Measurements from ENCODE around the gene CIAO2B. TPM values are rescaled to one million over a fixed set of nuclear protein-coding genes. Genes with fewer than 3 reads are reported as not detected.

Gene CIAO2B
- total RNA-seq, 6 experiments from 2014 or later, result 90.9 to 108 (median 98.6) TPM

DNA sequence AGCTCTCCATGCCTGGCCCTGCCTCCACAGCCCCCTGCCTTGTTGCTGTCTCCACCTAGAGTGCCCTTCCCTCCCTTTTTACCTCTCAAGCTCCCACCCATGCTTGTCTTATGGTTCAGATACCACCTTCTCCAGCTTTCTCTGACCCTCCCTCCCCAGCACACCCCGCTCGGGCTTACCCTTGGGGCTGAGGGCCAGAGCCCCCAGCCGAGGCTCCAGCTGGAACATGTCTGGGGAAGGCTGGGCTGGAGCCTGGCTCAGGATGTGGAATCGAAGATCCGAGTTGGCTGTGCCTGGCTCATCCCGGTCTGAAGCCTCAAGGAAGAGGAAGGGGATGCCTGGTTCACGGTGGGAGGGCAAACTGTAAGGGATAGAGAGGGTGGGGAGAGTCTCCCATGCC, 19.2 kb downstream of the CIAO2B start:
- no peak overlapping the region for H3K4me3 Mint-ChIP-seq
- DNase-seq, result no peak
- H3K27ac Mint-ChIP-seq, result no peak overlapping the region
- H3K9me3 Mint-ChIP-seq, result no peaks in the 10 kb centered on the region
- H3K27me3 Mint-ChIP-seq (ENCODE audit: insufficient read depth), result peaks cover 19% of the 10 kb centered on the region
- H3K36me3 Mint-ChIP-seq (ENCODE audit: low read depth), result no peaks in the 10 kb centered on the region
- TF ChIP-seq, protein P1, sequence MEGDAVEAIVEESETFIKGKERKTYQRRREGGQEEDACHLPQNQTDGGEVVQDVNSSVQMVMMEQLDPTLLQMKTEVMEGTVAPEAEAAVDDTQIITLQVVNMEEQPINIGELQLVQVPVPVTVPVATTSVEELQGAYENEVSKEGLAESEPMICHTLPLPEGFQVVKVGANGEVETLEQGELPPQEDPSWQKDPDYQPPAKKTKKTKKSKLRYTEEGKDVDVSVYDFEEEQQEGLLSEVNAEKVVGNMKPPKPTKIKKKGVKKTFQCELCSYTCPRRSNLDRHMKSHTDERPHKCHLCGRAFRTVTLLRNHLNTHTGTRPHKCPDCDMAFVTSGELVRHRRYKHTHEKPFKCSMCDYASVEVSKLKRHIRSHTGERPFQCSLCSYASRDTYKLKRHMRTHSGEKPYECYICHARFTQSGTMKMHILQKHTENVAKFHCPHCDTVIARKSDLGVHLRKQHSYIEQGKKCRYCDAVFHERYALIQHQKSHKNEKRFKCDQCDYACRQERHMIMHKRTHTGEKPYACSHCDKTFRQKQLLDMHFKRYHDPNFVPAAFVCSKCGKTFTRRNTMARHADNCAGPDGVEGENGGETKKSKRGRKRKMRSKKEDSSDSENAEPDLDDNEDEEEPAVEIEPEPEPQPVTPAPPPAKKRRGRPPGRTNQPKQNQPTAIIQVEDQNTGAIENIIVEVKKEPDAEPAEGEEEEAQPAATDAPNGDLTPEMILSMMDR (IDR thresholded peaks at IDR 0.05), result no peak
- H3K4me1 Mint-ChIP-seq (ENCODE audit: low read depth), result no peaks in the 10 kb centered on the region

DNA sequence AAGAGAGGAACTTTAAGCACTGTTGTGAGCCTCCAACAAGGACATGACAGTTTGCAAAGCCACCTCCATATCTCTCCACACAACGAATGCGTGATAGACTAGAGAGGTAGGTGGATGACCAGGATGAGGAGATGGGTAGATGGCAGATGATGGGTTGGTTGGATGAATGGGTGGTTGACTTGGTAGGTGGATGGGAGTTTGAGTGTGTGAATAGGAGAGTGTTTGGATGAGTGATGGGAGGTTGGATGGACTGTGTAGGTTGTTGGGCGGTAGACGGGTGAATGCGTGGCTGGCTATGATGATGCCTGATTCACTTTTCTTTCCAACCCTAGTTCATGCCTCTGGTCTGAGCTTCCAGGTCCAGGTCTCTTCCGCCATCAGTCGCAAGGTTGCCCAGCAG, 19.7 kb downstream of the CIAO2B start:
- Mint-ChIP-seq H3K36me3 (ENCODE audit: low read depth) (no peaks in the 10 kb centered on the region), H3K4me1 (ENCODE audit: low read depth) (no peaks in the 10 kb centered on the region), H3K9me3 (no peaks in the 10 kb centered on the region), H3K4me3 (no peak overlapping the region), H3K27me3 (ENCODE audit: insufficient read depth) (peaks cover 16% of the 10 kb centered on the region), H3K27ac (no peak overlapping the region)
- TF ChIP-seq, protein P1 (IDR thresholded peaks at IDR 0.05), result no peak
- no peak for DNase-seq

DNA sequence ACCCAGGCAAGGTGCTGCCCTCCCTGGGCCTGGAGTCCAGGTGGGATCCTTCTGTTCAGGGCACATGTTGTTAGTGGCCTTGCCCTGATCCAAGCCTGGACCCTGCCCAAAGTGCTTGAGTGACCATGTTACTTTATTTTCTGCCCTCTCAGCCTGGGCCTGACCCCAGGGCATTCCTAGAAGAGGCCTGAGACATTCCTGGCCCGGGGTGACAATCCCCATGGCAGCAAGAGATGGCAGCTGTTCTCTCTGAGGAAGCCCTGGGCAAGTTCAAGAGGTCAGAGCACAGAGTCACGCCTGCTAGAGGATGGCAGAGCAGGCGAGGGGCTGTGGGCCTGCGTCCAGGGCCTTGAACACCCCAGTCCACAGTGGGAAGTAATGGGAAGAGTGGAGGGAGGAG, 20.5 kb downstream of the CIAO2B start:
- no peaks in the 10 kb centered on the region for H3K9me3 Mint-ChIP-seq
- no peaks in the 10 kb centered on the region for H3K4me1 Mint-ChIP-seq (ENCODE audit: low read depth)
- no peaks in the 10 kb centered on the region for H3K36me3 Mint-ChIP-seq (ENCODE audit: low read depth)
- H3K27ac Mint-ChIP-seq, result no peak overlapping the region
- TF ChIP-seq, protein P1 (IDR thresholded peaks at IDR 0.05), result no peak
- H3K27me3 Mint-ChIP-seq (ENCODE audit: insufficient read depth), result peaks cover 16% of the 10 kb centered on the region
- no peak overlapping the region for H3K4me3 Mint-ChIP-seq
- no peak for DNase-seq

DNA sequence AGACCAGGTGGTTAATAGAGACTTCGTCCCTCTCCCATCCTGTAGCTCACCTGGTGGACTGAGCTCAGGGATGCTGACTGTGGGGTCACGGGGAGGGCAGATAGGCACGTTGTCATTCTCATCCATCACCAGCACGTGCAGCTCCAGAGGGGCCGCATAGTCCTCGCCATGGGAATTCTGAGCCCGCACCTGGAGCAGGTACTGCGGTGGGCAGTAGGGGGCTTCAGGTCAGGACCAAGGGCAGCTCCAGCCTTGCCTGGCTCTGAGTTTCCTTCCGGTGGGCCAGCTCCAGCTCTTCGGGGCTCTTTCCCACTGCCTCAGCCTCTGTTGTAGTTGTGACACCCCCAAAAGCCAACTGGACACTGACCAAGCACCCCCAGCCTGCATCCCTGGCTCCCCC, 21.1 kb downstream of the CIAO2B start:
- H3K9me3 Mint-ChIP-seq, result no peaks in the 10 kb centered on the region
- no peak overlapping the region for H3K4me3 Mint-ChIP-seq
- H3K27me3 Mint-ChIP-seq (ENCODE audit: insufficient read depth), result peaks cover 14% of the 10 kb centered on the region
- no peaks in the 10 kb centered on the region for H3K4me1 Mint-ChIP-seq (ENCODE audit: low read depth)
- no peak for DNase-seq
- TF ChIP-seq, protein P1 (IDR thresholded peaks at IDR 0.05), result no peak
- no peak overlapping the region for H3K27ac Mint-ChIP-seq
- H3K36me3 Mint-ChIP-seq (ENCODE audit: low read depth), result no peaks in the 10 kb centered on the region

DNA sequence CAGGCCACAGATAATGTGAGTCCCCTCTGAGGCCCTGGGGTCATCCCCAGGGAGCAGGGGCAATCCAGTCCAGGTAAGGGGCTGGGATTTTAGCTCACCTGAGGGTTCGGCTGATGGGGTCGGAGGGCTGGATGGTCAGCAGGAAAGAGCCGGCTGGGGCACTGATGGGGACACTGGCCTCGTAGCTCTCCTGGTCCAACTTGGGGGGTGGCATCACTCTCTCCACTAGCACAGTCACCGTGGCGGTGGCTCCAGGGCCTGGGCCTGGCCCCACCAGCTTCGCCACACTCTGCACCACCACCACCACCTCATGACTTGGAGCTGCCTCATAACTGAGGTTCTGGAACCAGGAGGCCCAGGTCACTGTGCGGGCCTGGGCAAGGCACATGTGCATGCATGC, 22.4 kb downstream of the CIAO2B start:
- Mint-ChIP-seq H3K4me1 (ENCODE audit: low read depth) (no peaks in the 10 kb centered on the region), H3K27ac (no peak overlapping the region), H3K36me3 (ENCODE audit: low read depth) (no peaks in the 10 kb centered on the region), H3K4me3 (no peak overlapping the region), H3K9me3 (no peaks in the 10 kb centered on the region), H3K27me3 (ENCODE audit: insufficient read depth) (peaks cover 21% of the 10 kb centered on the region)
- TF ChIP-seq, protein P1 (IDR thresholded peaks at IDR 0.05), result no peak
- no peak for DNase-seq

DNA sequence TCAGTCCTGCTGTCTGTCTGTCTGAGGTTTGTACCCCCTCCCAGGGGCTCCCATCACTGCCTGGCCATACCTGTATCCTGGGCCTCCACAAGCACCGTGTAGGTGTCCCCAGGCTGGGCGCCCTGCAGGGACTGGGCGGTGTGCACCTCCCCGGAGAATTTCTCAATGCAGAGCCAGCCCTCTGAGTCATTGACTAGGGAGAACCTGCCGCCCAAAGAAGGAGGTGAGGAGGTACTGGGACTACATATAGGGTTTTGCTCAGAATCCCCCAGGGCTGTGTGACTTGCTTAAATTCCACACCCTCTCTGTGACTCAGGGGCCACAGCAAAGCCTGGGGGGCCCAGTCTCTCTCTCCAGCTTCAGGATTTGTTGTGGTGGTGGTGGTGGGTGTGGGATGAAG, 23.1 kb downstream of the CIAO2B start:
- Mint-ChIP-seq H3K4me1 (ENCODE audit: low read depth) (no peaks in the 10 kb centered on the region), H3K27me3 (ENCODE audit: insufficient read depth) (peaks cover 18% of the 10 kb centered on the region), H3K27ac (no peak overlapping the region), H3K9me3 (no peaks in the 10 kb centered on the region), H3K4me3 (no peak overlapping the region), H3K36me3 (ENCODE audit: low read depth) (no peaks in the 10 kb centered on the region)
- TF ChIP-seq, protein P1 (IDR thresholded peaks at IDR 0.05), result no peak
- DNase-seq, result no peak

All from HFFc6 (cell line).